ENCODE measurements around the gene FAM3A.
A peak's percentile ranks its signal among the peaks of the same experiment; 100 is the strongest.
"Not testable (repeated sequence)": the region's sequence is repeated elsewhere in the genome, so short reads cannot be mapped to it uniquely, and the experiment has no call there.

Gene FAM3A

GRCh38 chrX:154541896-154542722, 26.1 kb upstream of the FAM3A start:
- peaks cover 43% of the 10 kb centered on the region for H3K4me1 Mint-ChIP-seq
- CTCF ChIA-PET: interaction anchor here (1.3 kb wide), 1 partner anchor 169 kb away, joined by 3 read pairs; no protein-coding TSS in a partner anchor
- H3K9me3 Mint-ChIP-seq: no peaks in the 10 kb centered on the region
- peak overlapping the region; percentile 85 for H3K27ac Mint-ChIP-seq
- H3K4me3 Mint-ChIP-seq: peak overlapping the region; percentile 57
- no peaks in the 10 kb centered on the region for H3K27me3 Mint-ChIP-seq
- no peak for DNase-seq
- H3K36me3 Mint-ChIP-seq: peaks cover 17% of the 10 kb centered on the region

GRCh38 chrX:154541589-154541895, 25.5 kb upstream of the FAM3A start:
- H3K4me1 Mint-ChIP-seq: peaks cover 43% of the 10 kb centered on the region
- no peak overlapping the region for H3K4me3 Mint-ChIP-seq
- H3K27ac Mint-ChIP-seq: no peak overlapping the region
- no peak for DNase-seq
- H3K27me3 Mint-ChIP-seq: no peaks in the 10 kb centered on the region
- peaks cover 17% of the 10 kb centered on the region for H3K36me3 Mint-ChIP-seq
- no peaks in the 10 kb centered on the region for H3K9me3 Mint-ChIP-seq
- CTCF ChIA-PET: no interaction called here

- Mint-ChIP-seq H3K4me1 (peaks cover 39% of the 10 kb centered on the region), H3K27ac (no peak overlapping the region), H3K9me3 (no peaks in the 10 kb centered on the region), H3K27me3 (no peaks in the 10 kb centered on the region), H3K36me3 (peaks cover 17% of the 10 kb centered on the region), H3K4me3 (no peak overlapping the region)
- no peak for DNase-seq
- CTCF ChIA-PET: interaction anchor here (1.1 kb wide), 1 partner anchor 14 kb away, joined by 3 read pairs; no protein-coding TSS in a partner anchor
These were observed 25.0 kb upstream of the FAM3A start for GRCh38 chrX:154540897-154541535.

- not testable (repeated sequence) for H3K27me3 Mint-ChIP-seq, H3K27ac Mint-ChIP-seq, H3K4me3 Mint-ChIP-seq, DNase-seq, H3K9me3 Mint-ChIP-seq
- peaks cover 34% of the 10 kb centered on the region for H3K4me1 Mint-ChIP-seq
- H3K36me3 Mint-ChIP-seq: peaks cover 15% of the 10 kb centered on the region
- CTCF ChIA-PET: interaction anchor here (1.1 kb wide), 1 partner anchor 13 kb away, joined by 3 read pairs; no protein-coding TSS in a partner anchor
These were observed 24.3 kb upstream of the FAM3A start for GRCh38 chrX:154540365-154540764.

- Mint-ChIP-seq H3K36me3 (peaks cover 13% of the 10 kb centered on the region), H3K4me1 (peaks cover 32% of the 10 kb centered on the region), H3K27me3 (no peaks in the 10 kb centered on the region), H3K27ac (peak overlapping the region; percentile 12), H3K9me3 (no peaks in the 10 kb centered on the region), H3K4me3 (no peak overlapping the region)
- DNase-seq: no peak
- CTCF ChIA-PET: no interaction called here
These were observed 23.0 kb upstream of the FAM3A start for GRCh38 chrX:154539077-154539476.

- Mint-ChIP-seq H3K27me3 (no peaks in the 10 kb centered on the region), H3K4me3 (no peak overlapping the region), H3K36me3 (peaks cover 16% of the 10 kb centered on the region), H3K9me3 (no peaks in the 10 kb centered on the region), H3K4me1 (peaks cover 13% of the 10 kb centered on the region), H3K27ac (no peak overlapping the region)
- no peak for DNase-seq
- CTCF ChIA-PET: interaction anchor here (0.9 to 1.0 kb wide), 2 partner anchors 9 to 162 kb away, joined by 6 to 10 read pairs; partner anchors contain the start of gene FLNA
These were observed 19.9 kb upstream of the FAM3A start for GRCh38 chrX:154535892-154536291.

GRCh38 chrX:154534526-154535322, 18.7 kb upstream of the FAM3A start:
- peak; percentile 89 for DNase-seq

GRCh38 chrX:154532690-154533089, 16.7 kb upstream of the FAM3A start:
- no peak overlapping the region for H3K4me3 Mint-ChIP-seq
- CTCF ChIA-PET: interaction anchor here (3.4 kb wide), 1 partner anchor 159 kb away, joined by 15 read pairs; no protein-coding TSS in a partner anchor
- H3K9me3 Mint-ChIP-seq: no peaks in the 10 kb centered on the region
- no peak for DNase-seq
- H3K4me1 Mint-ChIP-seq: peaks cover 10% of the 10 kb centered on the region
- no peaks in the 10 kb centered on the region for H3K27me3 Mint-ChIP-seq
- H3K36me3 Mint-ChIP-seq: peaks cover 16% of the 10 kb centered on the region
- H3K27ac Mint-ChIP-seq: no peak overlapping the region

More at GRCh38 chrX:154534526-154535322, 18.7 kb upstream of the FAM3A start:
- Mint-ChIP-seq H3K4me1 (peaks cover 13% of the 10 kb centered on the region), H3K36me3 (peaks cover 17% of the 10 kb centered on the region), H3K9me3 (no peaks in the 10 kb centered on the region), H3K27me3 (no peaks in the 10 kb centered on the region), H3K27ac (peak overlapping the region; percentile 58), H3K4me3 (no peak overlapping the region)
- CTCF ChIA-PET: interaction anchor here (0.9 to 3.4 kb wide), 3 partner anchors 8 to 161 kb away, joined by 6 to 15 read pairs (median 10); partner anchors contain the start of gene FLNA

GRCh38 chrX:154531626-154532025, 15.6 kb upstream of the FAM3A start:
- Mint-ChIP-seq H3K27ac (no peak overlapping the region), H3K4me1 (peaks cover 17% of the 10 kb centered on the region), H3K27me3 (no peaks in the 10 kb centered on the region), H3K4me3 (no peak overlapping the region), H3K9me3 (no peaks in the 10 kb centered on the region), H3K36me3 (peaks cover 14% of the 10 kb centered on the region)
- no peak for DNase-seq
- CTCF ChIA-PET: interaction anchor here (0.6 to 3.4 kb wide), 2 partner anchors 44 to 158 kb away, joined by 3 to 15 read pairs; no protein-coding TSS in a partner anchor

GRCh38 chrX:154530286-154530685, 14.3 kb upstream of the FAM3A start:
- CTCF ChIA-PET: no interaction called here
- Mint-ChIP-seq H3K27me3 (no peaks in the 10 kb centered on the region), H3K27ac (no peak overlapping the region), H3K4me3 (no peak overlapping the region), H3K4me1 (peaks cover 31% of the 10 kb centered on the region), H3K9me3 (no peaks in the 10 kb centered on the region), H3K36me3 (peaks cover 14% of the 10 kb centered on the region)
- DNase-seq: no peak

- H3K9me3 Mint-ChIP-seq: no peaks in the 10 kb centered on the region
- H3K4me3 Mint-ChIP-seq: no peak overlapping the region
- peaks cover 31% of the 10 kb centered on the region for H3K4me1 Mint-ChIP-seq
- H3K36me3 Mint-ChIP-seq: peaks cover 10% of the 10 kb centered on the region
- DNase-seq: no peak
- H3K27me3 Mint-ChIP-seq: no peaks in the 10 kb centered on the region
- CTCF ChIA-PET: no interaction called here
- no peak overlapping the region for H3K27ac Mint-ChIP-seq
These were observed 13.2 kb upstream of the FAM3A start for GRCh38 chrX:154529206-154529612.

GRCh38 chrX:154526901-154527675, 11.1 kb upstream of the FAM3A start:
- Mint-ChIP-seq H3K9me3 (no peaks in the 10 kb centered on the region), H3K27me3 (no peaks in the 10 kb centered on the region), H3K4me1 (peaks cover 31% of the 10 kb centered on the region), H3K27ac (peak overlapping the region; percentile 81), H3K36me3 (peaks cover 3% of the 10 kb centered on the region), H3K4me3 (peak overlapping the region; percentile 3)
- peak; percentile 79 for DNase-seq
- CTCF ChIA-PET: interaction anchor here (0.7 to 1.6 kb wide), 10 partner anchors 8 to 154 kb away, joined by 3 to 8 read pairs (median 4); partner anchors contain the start of genes DNASE1L1 and FAM3A

All from activated naive CD4-positive, alpha-beta T cell treated with anti-CD3 and anti-CD28 coated beads, Interleukin-2, amount 10 ng/mL, durations not matched to agents 7 days and 5 days (primary cell).